ENCODE data around the gene LGMN. TPM values are rescaled to one million over a fixed set of nuclear protein-coding genes. Genes with fewer than 3 reads are reported as not detected.
"Not testable (repeated sequence)": the region's sequence is repeated elsewhere in the genome, so short reads cannot be mapped to it uniquely, and the experiment has no call there.

LGMN gene
- total and polyA plus RNA-seq, 3 experiments from 2014 or later = 6.0 to 7.0 (median 7.0) TPM

GRCh38 chr14:92786427-92786756 is 38.0 kb upstream of the LGMN start:
- H3K27ac ChIP-seq (ENCODE audit: low read depth, low read length) = no peak overlapping the region
- no peak overlapping the region for H3K4me3 Mint-ChIP-seq
- peaks cover 0 to 16% (median 1%) of the 10 kb centered on the region in 3 donors for H3K36me3 Mint-ChIP-seq
- peaks cover 6% of the 10 kb centered on the region for H3K9me3 ChIP-seq (ENCODE audit: low read length)
- H3K4me1 ChIP-seq (ENCODE audit: insufficient read depth, low read length) = no peaks in the 10 kb centered on the region
- ChIA-PET CTCF (no interaction called here), POLR2A (no interaction called here)
- H3K4me1 Mint-ChIP-seq = no peaks in the 10 kb centered on the region
- no peaks in the 10 kb centered on the region for H3K36me3 ChIP-seq (ENCODE audit: insufficient read depth, low read length)
- no peak for DNase-seq
- peaks cover 10 to 24% (median 21%) of the 10 kb centered on the region in 5 donors for H3K9me3 Mint-ChIP-seq
- H3K4me3 ChIP-seq (ENCODE audit: low read length) = no peak overlapping the region
- no peaks in the 10 kb centered on the region for H3K27me3 ChIP-seq (ENCODE audit: insufficient read depth, low read length, poor library complexity, severe bottlenecking)
- no peaks in the 10 kb centered on the region for H3K27me3 Mint-ChIP-seq
- H3K27ac Mint-ChIP-seq = peak overlapping the region in 1 of 8 donors; percentile 4

DNA sequence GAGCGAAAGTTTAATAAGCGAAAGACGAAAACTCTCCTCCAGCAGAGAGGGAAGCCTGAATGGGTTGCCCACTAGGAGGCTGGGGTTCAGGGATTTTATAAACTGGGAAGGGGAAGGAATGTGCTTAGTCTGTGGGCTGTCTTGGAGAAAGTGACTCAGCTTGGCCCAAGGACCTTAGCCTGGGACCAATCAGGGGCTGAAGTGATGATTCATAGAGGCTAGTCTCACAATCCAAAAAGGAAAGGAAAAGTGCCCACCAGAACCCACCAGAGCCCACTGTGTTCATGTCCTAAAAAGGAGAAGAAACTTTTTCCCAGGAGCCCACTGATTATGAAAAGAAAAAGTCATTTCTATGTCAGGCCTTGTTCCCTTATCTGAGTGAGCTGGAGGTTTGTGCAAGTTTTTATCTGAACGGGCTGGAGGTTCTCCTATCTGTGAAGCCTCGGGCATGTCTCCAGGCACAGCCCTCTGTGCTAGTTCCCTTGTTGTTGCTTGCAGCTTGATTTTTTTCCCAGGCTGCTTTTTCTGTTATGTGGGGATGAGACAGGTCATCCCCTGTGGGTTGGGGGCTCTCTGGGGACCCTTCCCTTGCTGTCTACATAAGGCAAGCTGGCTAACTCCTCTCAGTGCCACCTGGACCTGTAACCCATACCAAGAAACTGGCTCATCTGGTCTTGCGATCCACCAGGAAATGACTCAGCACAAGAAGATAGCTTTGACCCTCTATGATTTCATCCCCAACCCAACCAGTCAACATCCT is 37.4 kb upstream of the LGMN start:
- peaks cover 0 to 15% (median 1%) of the 10 kb centered on the region in 3 donors for H3K36me3 Mint-ChIP-seq
- H3K27ac ChIP-seq (ENCODE audit: low read depth, low read length) = no peak overlapping the region
- H3K4me1 ChIP-seq (ENCODE audit: insufficient read depth, low read length) = no peaks in the 10 kb centered on the region
- no peak overlapping the region for H3K4me3 ChIP-seq (ENCODE audit: low read length)
- peaks cover 10 to 22% (median 20%) of the 10 kb centered on the region in 5 donors for H3K9me3 Mint-ChIP-seq
- H3K27me3 Mint-ChIP-seq = no peaks in the 10 kb centered on the region
- no peaks in the 10 kb centered on the region for H3K36me3 ChIP-seq (ENCODE audit: insufficient read depth, low read length)
- H3K9me3 ChIP-seq (ENCODE audit: low read length) = peaks cover 6% of the 10 kb centered on the region
- H3K27ac Mint-ChIP-seq = peak overlapping the region in 1 of 8 donors; percentile 65
- no peaks in the 10 kb centered on the region for H3K27me3 ChIP-seq (ENCODE audit: insufficient read depth, low read length, poor library complexity, severe bottlenecking)
- CTCF ChIA-PET = no interaction called here
- no peak overlapping the region for H3K4me3 Mint-ChIP-seq
- no peaks in the 10 kb centered on the region for H3K4me1 Mint-ChIP-seq
- DNase-seq = no peak
- POLR2A ChIA-PET = no interaction called here

DNA sequence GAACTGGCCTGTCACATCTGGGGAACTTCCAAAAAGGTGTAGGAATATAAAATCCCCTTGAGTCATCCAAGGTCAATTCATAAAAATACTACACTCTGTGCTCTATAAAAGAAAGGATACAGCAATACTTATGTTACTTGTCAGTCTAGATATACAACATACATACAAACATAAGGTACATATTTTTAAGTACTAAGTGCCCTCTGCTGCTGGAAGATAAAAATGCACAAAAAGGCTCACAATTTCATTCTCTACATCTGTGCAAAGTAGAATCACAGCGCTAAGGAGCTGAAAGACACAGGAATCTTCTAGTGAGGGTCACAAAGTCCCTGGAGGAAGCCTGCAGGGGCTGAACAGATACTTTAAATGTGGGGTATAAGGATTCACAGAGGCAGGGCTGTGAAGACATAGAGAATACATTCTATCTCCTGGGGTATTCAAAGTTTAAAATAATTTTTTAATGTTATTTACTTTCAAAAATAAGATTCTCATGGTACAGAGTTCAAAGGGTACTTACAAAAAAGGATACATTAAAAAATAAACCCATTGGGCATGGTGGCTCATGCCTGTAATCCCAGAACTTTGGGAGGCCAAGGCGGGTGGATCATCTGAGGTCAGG is 35.5 kb upstream of the LGMN start:
- Mint-ChIP-seq H3K4me3 (no peak overlapping the region), H3K36me3 (no peaks in the 10 kb centered on the region), H3K9me3 (peaks cover 0 to 5% (median 3%) of the 10 kb centered on the region in 5 donors), H3K27me3 (no peaks in the 10 kb centered on the region), H3K27ac (no peak overlapping the region), H3K4me1 (no peaks in the 10 kb centered on the region)
- ChIA-PET POLR2A (interaction anchor here (0.5 kb wide), 1 partner anchor 55 kb away, joined by 3 read pairs; no protein-coding TSS in a partner anchor), CTCF (interaction anchor here (0.7 to 3.0 kb wide), 3 partner anchors 10 to 70 kb away, joined by 3 to 22 read pairs (median 5); no protein-coding TSS in a partner anchor)
- no peaks in the 10 kb centered on the region for H3K36me3 ChIP-seq (ENCODE audit: insufficient read depth, low read length)
- H3K9me3 ChIP-seq (ENCODE audit: low read length) = no peaks in the 10 kb centered on the region
- H3K4me1 ChIP-seq (ENCODE audit: insufficient read depth, low read length) = no peaks in the 10 kb centered on the region
- H3K4me3 ChIP-seq (ENCODE audit: low read length) = no peak overlapping the region
- no peaks in the 10 kb centered on the region for H3K27me3 ChIP-seq (ENCODE audit: insufficient read depth, low read length, poor library complexity, severe bottlenecking)
- peak in 2 of 5 donors; percentile 26 to 50 for DNase-seq
- no peak overlapping the region for H3K27ac ChIP-seq (ENCODE audit: low read depth, low read length)

DNA sequence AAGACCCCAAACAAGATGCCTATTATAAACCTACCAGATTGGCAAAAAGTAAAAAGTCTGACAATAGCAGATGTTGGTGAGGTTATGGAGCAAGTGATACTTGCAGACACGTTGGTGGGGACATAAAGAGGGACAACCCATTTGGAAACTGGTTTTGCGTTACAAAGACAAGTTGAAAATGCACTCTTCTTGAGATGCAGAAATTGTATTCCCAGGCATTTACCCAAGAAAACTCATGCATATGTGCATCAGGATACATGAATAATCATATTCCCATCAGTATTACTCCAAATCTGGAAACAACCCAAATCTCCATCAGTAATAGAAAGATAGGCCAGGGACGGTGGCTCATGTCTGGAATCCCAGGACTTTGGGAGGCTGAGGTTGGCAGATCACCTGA is 32.9 kb upstream of the LGMN start:
- Histone ChIP-seq H3K27ac (ENCODE audit: low read depth, low read length) (no peak overlapping the region), H3K9me3 (ENCODE audit: low read length) (no peaks in the 10 kb centered on the region), H3K4me3 (ENCODE audit: low read length) (no peak overlapping the region), H3K36me3 (ENCODE audit: insufficient read depth, low read length) (no peaks in the 10 kb centered on the region), H3K27me3 (ENCODE audit: insufficient read depth, low read length, poor library complexity, severe bottlenecking) (no peaks in the 10 kb centered on the region), H3K4me1 (ENCODE audit: insufficient read depth, low read length) (no peaks in the 10 kb centered on the region)
- no peak for DNase-seq
- Mint-ChIP-seq H3K4me3 (no peak overlapping the region), H3K36me3 (no peaks in the 10 kb centered on the region), H3K9me3 (no peaks in the 10 kb centered on the region), H3K27ac (no peak overlapping the region), H3K4me1 (no peaks in the 10 kb centered on the region), H3K27me3 (no peaks in the 10 kb centered on the region)
- ChIA-PET POLR2A (no interaction called here), CTCF (interaction anchor here (2.0 kb wide), 1 partner anchor 66 kb away, joined by 5 read pairs; no protein-coding TSS in a partner anchor)

- Mint-ChIP-seq H3K27ac (peak overlapping the region in 1 of 8 donors; percentile 35), H3K4me3 (no peak overlapping the region), H3K27me3 (no peaks in the 10 kb centered on the region), H3K4me1 (no peaks in the 10 kb centered on the region), H3K9me3 (no peaks in the 10 kb centered on the region), H3K36me3 (no peaks in the 10 kb centered on the region)
- Histone ChIP-seq H3K9me3 (ENCODE audit: low read length) (no peaks in the 10 kb centered on the region), H3K27ac (ENCODE audit: low read depth, low read length) (no peak overlapping the region), H3K27me3 (ENCODE audit: insufficient read depth, low read length, poor library complexity, severe bottlenecking) (no peaks in the 10 kb centered on the region), H3K4me1 (ENCODE audit: insufficient read depth, low read length) (no peaks in the 10 kb centered on the region), H3K36me3 (ENCODE audit: insufficient read depth, low read length) (no peaks in the 10 kb centered on the region), H3K4me3 (ENCODE audit: low read length) (no peak overlapping the region)
- DNase-seq = no peak
- CTCF ChIA-PET = interaction anchor here (2.0 kb wide), 1 partner anchor 65 kb away, joined by 5 read pairs; no protein-coding TSS in a partner anchor
- POLR2A ChIA-PET = interaction anchor here (0.6 kb wide), 1 partner anchor 32 kb away, joined by 3 read pairs; the partner anchor contains the start of gene LGMN
Observed at GRCh38 chr14:92780444-92781232, 32.2 kb upstream of the LGMN start.

- DNase-seq; H3K27me3 ChIP-seq (ENCODE audit: insufficient read depth, low read length, poor library complexity, severe bottlenecking); POLR2A ChIA-PET; H3K4me3 ChIP-seq (ENCODE audit: low read length); H3K27ac ChIP-seq (ENCODE audit: low read depth, low read length); H3K4me1 Mint-ChIP-seq; H3K4me1 ChIP-seq (ENCODE audit: insufficient read depth, low read length); H3K9me3 Mint-ChIP-seq; H3K36me3 ChIP-seq (ENCODE audit: insufficient read depth, low read length); H3K36me3 Mint-ChIP-seq; H3K4me3 Mint-ChIP-seq; CTCF ChIA-PET; H3K27me3 Mint-ChIP-seq; H3K9me3 ChIP-seq (ENCODE audit: low read length): not testable (repeated sequence)
- peak overlapping the region in 1 of 8 donors; percentile 82 for H3K27ac Mint-ChIP-seq
Observed at GRCh38 chr14:92778868-92779565, 30.6 kb upstream of the LGMN start.

- H3K36me3 ChIP-seq (ENCODE audit: insufficient read depth, low read length); H3K4me1 Mint-ChIP-seq; H3K27me3 Mint-ChIP-seq; H3K9me3 ChIP-seq (ENCODE audit: low read length); H3K27ac ChIP-seq (ENCODE audit: low read depth, low read length); DNase-seq; H3K4me3 ChIP-seq (ENCODE audit: low read length); H3K9me3 Mint-ChIP-seq; H3K4me3 Mint-ChIP-seq; CTCF ChIA-PET; H3K4me1 ChIP-seq (ENCODE audit: insufficient read depth, low read length); H3K27ac Mint-ChIP-seq; H3K36me3 Mint-ChIP-seq; H3K27me3 ChIP-seq (ENCODE audit: insufficient read depth, low read length, poor library complexity, severe bottlenecking): not testable (repeated sequence)
- POLR2A ChIA-PET = interaction anchor here (0.6 kb wide), 1 partner anchor 1876 kb away, joined by 3 read pairs; no protein-coding TSS in a partner anchor
Observed at GRCh38 chr14:92775292-92775691, 26.9 kb upstream of the LGMN start.

Measured in CD8-positive, alpha-beta memory T cell (primary cell).